ENCODE data around the gene PLB1.
"Not testable (repeated sequence)": the region's sequence is repeated elsewhere in the genome, so short reads cannot be mapped to it uniquely, and the experiment has no call there.

Gene PLB1

DNA sequence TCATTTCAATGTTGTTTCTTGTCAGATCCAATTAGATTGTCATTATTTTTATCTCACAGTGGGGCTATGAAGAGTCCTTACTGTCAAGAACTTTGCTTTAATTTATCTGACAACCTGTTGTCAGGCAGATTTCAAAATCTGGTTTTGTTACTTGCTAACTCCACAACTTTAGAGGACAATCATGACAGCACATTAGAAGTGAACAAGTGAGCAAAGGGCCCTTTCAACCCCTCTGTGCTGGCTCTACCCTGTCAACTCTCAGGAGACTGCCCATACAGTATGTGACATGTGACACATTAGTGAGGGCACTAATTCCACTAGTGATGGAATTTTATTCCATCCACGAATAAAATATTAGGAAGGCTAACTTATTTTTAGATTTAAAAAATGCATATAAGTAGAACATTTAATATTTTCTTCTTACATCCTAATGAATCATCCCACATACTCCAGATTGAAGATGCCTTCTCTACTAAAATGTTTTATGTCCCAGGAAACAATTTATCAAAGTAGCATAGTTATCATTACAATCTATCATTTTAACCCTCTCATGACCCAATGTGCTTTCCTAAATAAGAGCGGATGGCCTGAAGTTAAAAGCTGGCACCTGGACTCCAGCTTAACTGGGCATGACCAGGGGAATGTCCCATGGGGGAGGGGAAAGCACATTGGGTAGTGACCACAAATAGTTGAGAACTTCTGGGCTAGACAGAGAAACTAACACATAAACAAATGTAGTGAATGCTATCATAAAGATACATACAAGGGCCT lies 158.2 kb downstream of the PLB1 start:
- no peak for DNase-seq

DNA sequence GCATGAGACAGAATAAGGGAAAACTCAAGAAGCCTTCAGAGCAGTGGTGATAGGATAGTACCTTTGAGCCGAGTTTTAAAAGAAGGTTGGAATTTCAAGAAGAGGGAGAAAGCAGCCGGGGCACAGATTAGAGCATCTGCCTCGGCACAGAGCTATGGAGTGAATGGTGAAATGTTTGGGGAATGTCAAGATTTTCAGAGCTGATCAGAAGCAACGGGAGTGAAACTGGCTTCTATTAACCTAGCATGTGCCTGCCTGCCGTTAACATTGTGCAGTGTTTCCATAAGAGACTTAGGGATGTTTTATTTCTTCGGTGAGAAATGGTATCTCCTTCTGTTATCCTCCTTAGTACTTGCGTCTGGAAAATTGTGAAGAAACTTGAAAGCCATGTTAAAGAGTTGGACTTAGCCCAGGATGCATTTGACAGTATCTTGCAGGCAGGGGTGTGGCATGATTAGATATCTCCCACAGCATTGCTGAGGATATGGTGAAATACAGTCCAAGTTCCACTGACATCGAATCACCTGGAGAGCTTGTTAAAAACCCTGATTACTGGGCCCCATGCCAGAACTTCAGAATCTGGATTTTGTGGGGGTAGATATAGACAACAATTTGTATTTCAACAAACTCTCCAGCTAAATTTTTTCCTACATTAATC lies 158.9 kb downstream of the PLB1 start:
- DNase-seq: no peak

GRCh38 chr2:28656937-28657615 lies 161.2 kb downstream of the PLB1 start:
- DNase-seq: no peak

GRCh38 chr2:28658369-28658768 lies 162.5 kb downstream of the PLB1 start:
- no peak for DNase-seq

- no peak for DNase-seq
Measured at GRCh38 chr2:28659127-28659526, 163.3 kb downstream of the PLB1 start.

DNA sequence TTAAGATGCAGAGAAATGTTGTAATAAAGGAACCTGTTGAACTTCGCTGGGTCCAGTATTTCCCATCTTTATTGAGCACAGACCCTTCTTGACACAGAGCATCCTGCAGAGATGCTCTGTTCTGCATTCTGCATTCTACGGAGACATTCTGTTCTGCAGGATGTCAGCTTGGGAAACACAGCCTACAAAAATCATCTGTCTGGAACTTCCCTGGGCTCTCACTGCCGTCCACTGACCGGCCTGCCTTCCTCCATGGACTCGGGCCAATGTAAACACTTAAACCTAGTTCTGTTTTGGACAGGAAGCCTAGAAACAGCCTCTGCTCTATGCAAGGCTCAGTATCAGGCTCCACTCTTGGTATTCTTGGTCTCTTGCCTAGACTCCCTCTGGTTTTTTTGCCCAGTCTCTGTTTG lies 165.7 kb downstream of the PLB1 start:
- no peak for DNase-seq

DNA sequence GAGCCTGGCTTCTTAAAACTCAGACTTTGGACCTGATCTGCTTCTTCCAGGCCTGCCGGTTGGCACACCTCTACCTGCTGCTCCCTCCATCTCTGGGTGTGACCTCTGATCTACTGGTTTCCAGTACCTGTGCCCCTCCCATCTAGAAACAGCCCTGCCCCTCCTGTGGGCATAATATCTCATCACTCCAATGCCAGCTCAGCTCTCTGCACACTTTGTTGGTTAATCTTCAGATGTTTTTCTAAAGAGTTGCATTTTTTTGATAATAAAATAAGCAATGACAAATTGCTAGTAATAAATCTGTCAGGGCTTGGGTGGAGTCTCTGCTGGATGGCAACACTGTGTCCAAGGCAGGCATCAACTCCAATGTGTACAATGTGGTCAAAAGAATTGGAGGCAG lies 166.2 kb downstream of the PLB1 start:
- DNase-seq: no peak

DNA sequence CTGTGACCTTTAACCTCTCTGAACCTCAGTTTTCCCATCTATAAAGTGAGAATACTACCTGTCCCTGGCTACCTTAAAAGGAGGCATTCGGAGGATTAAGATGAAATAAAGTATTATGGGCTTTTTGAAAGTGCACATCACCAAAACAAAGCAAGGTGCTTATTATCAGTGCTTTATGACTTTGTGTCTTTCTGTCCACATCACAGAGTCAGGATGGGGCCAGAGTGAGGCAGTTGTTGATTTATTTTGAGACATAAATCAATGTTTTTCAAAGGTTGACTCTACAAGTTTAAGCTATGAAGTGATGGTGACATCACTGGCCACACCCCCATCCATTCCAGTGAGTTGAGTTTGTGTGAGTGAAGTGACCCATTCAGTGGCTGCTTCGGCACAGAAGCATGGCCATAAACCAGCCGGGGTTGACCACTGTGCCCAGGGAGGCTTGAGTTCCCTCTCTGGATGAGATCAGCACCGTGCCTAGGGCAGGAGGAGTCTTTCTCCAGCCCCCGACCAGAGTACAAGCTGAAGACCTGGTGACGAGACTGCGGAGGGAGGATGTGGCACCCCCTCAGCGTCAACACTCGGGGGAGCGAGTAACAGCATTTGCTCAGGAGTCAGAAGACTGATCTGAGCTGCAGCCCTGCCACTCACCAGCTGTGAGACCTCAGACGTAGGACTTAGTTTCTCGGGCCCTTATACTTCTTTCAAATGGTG lies 166.8 kb downstream of the PLB1 start:
- DNase-seq: no peak

DNA sequence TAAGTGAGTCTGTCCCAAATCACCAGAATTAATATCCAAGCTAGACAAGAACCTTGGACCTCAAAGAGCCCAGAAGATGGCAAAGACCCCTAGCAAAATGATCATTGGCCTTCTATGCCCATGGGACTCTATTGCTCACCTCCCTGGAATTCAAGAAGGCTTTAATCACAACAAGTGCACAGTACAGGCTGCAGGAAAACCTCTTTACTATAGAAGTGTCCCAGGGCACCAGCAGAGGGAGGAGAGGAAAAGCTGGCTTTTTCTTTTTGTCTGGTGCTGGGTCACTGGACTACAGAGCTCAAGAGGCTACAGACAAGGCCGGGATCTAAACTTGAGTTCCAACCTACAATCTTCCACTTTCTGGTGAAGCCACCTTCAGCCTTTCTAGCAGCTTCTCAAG lies 167.5 kb downstream of the PLB1 start:
- DNase-seq: no peak

- no peak for DNase-seq
Measured at GRCh38 chr2:28664120-28664842, 168.4 kb downstream of the PLB1 start.

DNA sequence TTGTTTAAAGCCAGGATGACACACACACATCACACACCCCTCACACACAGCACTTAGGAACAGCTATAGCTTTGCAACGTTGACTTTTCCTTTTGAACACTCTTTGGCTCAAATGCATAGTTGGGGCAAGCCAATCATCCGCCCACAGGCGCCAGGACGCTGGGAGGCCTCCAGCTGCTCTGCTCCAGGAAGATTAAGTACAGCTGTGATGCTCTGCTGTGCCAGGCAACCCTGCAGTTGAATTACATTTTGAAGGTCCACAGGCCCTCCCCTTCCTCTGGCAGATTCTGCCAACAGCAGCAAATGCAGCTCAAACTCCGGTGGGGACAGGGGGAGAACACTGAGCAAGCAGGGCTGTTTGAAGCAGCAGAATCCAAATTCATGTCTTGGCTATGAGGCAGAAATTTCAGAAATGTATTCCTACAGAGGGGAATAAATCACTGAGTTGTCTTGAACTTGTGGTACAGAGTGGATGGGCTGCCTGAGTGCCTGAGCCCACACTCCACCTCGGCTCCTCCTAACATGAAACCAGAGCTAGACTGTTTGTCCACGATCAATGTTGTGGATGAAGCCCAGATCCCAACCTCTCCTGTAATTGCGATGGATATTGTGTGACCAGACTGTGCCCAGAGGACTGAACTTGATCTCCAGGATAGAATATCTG lies 169.3 kb downstream of the PLB1 start:
- DNase-seq: no peak

GRCh38 chr2:28665811-28666377 lies 170.0 kb downstream of the PLB1 start:
- not testable (repeated sequence) for DNase-seq

GRCh38 chr2:28666496-28667184 lies 170.8 kb downstream of the PLB1 start:
- DNase-seq: no peak

DNA sequence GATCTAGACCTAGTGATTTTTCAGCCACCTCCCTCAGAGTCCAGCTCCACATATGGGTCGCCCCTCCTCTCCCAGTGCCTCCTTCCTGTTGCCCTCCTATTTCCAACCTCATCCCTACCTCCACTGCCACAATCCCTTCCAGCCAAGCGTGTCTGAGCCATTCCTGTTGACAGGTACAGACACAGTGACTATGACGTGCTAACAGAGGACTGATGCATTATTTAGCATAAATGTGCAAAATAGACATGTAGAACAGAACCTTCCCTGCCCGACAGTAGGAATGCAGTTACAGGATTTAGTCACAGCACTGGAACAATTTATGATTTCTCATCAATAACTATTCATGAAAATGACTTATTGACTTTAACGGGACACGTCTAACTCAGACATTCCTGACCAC lies 171.4 kb downstream of the PLB1 start:
- DNase-seq: no peak

GRCh38 chr2:28668106-28668814 lies 172.4 kb downstream of the PLB1 start:
- no peak for DNase-seq

GRCh38 chr2:28668880-28669279 lies 173.0 kb downstream of the PLB1 start:
- no peak for DNase-seq

DNA sequence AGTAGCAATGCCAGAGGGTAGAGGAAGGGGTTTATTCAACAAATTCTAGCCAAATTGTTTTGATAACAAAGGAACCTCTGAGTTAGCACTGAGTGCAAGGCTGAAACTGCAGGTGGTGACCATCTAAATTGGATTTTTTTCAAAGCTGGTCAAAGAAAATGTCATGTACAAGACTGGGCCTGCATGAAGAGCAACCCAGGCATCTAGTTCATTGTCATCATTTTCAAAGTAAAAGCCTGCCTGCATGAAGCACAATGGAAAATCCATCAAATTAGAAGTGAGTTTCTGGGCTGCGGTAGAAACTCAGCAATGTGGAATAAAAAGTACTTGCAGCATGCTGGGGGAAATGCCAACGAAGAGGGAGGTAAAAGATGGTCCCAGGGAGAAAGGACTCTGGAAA lies 175.0 kb downstream of the PLB1 start:
- DNase-seq: no peak

GRCh38 chr2:28673338-28673737 lies 177.5 kb downstream of the PLB1 start:
- DNase-seq: no peak

DNA sequence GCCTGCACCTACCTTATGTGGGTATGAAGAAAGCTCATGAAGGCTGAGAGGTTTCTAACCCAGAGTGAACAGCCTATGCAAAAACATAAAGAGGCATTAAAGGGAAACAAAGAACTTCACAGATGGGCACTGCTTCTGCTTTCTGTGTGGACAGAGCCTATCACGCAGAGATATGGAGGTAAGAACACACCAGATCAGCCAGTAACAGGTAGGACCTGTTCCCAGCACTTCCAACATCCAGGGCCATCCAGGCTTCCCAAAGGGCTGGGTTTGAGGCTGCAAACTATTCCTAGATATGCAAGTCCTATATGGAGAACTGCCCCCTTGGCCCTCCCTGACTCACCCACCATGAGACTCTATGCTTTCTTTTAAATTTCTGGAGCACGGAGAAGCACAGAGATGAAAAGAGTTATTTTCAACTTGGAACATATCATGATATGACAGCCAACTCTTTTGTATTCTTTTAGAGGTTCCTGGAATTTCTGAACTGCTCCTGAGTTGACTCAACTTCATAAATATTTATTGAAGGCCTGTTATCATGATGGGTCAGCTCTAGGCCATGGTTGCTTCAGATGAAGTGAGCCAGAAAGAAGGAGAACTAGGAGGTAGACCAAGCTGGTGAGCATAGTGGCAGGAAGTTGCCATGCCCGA lies 178.3 kb downstream of the PLB1 start:
- no peak for DNase-seq

- no peak for DNase-seq
Measured at GRCh38 chr2:28674713-28675068, 178.8 kb downstream of the PLB1 start.
